Measurements from ENCODE around the gene KRT35. TPM values are rescaled to one million over a fixed set of nuclear protein-coding genes. Genes with fewer than 3 reads are reported as not detected.

The KRT35 gene
- total RNA-seq, 4 donors from 2014 or later = not detected

GRCh38 chr17:41483531-41483930 is 2.6 kb upstream of the KRT35 start:
- H3K4me1 ChIP-seq = no peaks in the 10 kb centered on the region
- no peaks in the 10 kb centered on the region for H3K27me3 ChIP-seq
- no peak overlapping the region for H3K27ac ChIP-seq
- WGBS, 2 donors = 75 to 76% methylated on average over 9 of the region's 9 CpGs
- H3K4me3 ChIP-seq = no peak overlapping the region
- DNase-seq (ENCODE audit: low spot score in 2 of 2) = no peak
- no peaks in the 10 kb centered on the region for H3K36me3 ChIP-seq
- no peaks in the 10 kb centered on the region for H3K9me3 ChIP-seq
- TF ChIP-seq EP300 (IDR thresholded peaks at IDR 0.05) (no peak), POLR2A (IDR thresholded peaks at IDR 0.05) (no peak), CTCF (IDR thresholded peaks at IDR 0.05) (no peak)

DNA sequence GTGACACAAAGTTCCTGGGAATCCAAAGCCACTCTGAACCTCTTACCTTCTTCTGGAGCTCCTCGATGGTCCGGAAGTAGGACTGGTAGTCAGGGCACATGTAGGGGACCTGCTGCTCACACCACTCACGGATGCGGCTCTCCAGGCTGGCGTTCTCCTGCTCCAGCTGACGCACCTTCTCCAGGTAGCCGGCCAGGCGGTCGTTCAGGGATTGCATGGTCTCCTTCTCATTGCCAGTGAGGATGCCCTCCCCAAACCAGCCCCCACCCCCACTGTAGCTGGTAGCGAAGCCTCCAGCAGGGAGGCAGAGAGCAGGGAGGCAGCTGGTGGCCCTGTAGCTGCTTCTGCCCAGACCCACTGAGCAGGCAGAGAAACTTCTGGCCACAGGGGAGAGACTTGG is 370 bp downstream of the KRT35 start:
- WGBS, 2 donors = 98% methylated on average over 9 to 10 of the region's 10 CpGs
- no peaks in the 10 kb centered on the region for H3K9me3 ChIP-seq
- no peaks in the 10 kb centered on the region for H3K4me1 ChIP-seq
- H3K27me3 ChIP-seq = no peaks in the 10 kb centered on the region
- no peak overlapping the region for H3K27ac ChIP-seq
- DNase-seq (ENCODE audit: low spot score in 2 of 2) = no peak
- TF ChIP-seq POLR2A (IDR thresholded peaks at IDR 0.05) = no peak
- TF ChIP-seq CTCF (IDR thresholded peaks at IDR 0.05) = no peak
- no peak for TF ChIP-seq EP300 (IDR thresholded peaks at IDR 0.05)
- H3K36me3 ChIP-seq = no peaks in the 10 kb centered on the region
- no peak overlapping the region for H3K4me3 ChIP-seq

DNA sequence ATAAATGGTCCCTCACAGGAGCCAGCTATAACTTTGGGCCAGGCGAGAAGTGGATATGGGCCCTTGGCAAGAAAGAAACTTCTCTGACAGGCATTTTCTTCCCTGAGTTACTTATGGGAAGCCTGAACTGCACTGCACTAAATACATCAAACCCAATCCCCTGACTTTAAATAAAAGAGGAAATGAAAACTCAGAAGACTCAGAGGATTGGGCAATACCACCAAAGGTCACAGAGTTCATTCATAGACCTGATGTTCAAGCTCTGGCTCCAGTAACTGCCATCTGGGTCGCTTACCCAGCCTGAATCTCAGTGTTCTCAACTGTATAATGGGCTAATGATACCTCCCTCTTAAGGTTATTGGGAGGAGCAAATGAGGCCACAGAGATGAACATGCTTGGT is 815 bp downstream of the KRT35 start:
- no peak for DNase-seq (ENCODE audit: low spot score in 2 of 2)
- no peaks in the 10 kb centered on the region for H3K4me1 ChIP-seq

DNA sequence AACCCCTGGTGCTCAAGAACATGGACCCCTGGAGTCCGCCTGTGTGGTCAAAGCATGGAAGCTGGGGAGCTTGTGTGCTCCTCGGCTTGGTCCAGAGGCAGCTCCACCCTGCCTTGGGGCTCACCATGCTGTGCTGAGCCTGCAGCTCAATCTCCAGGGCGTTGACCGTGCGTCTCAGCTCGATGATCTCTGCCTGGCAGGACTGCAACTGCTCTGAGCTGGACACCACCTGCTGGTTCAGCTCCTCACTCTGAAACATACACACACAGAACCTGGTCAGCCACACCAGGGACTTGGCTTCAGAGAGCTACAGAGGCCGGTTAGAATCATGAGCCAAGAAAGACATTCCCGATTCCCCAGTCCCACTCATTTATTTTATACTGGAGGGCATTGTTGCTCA is 2.7 kb downstream of the KRT35 start:
- Histone ChIP-seq H3K9me3 (peaks cover 0 to 4% (median 0%) of the 10 kb centered on the region in 4 donors), H3K27ac (no peak overlapping the region), H3K27me3 (no peaks in the 10 kb centered on the region), H3K36me3 (no peaks in the 10 kb centered on the region), H3K4me1 (no peaks in the 10 kb centered on the region), H3K4me3 (no peak overlapping the region)
- no peak for TF ChIP-seq EP300 (IDR thresholded peaks at IDR 0.05)
- no peak for TF ChIP-seq POLR2A (IDR thresholded peaks at IDR 0.05)
- no peak for TF ChIP-seq CTCF (IDR thresholded peaks at IDR 0.05)
- no peak for DNase-seq (ENCODE audit: low spot score in 2 of 2)
- WGBS, 2 donors = 68 to 84% methylated on average over 4 to 7 of the region's 8 CpGs

More for the DNA sequence above, 815 bp downstream of the KRT35 start:
- Histone ChIP-seq H3K27ac (no peak overlapping the region), H3K4me3 (no peak overlapping the region), H3K36me3 (no peaks in the 10 kb centered on the region), H3K9me3 (no peaks in the 10 kb centered on the region), H3K27me3 (no peaks in the 10 kb centered on the region)
- no peak for TF ChIP-seq POLR2A (IDR thresholded peaks at IDR 0.05)
- no peak for TF ChIP-seq EP300 (IDR thresholded peaks at IDR 0.05)
- TF ChIP-seq CTCF (IDR thresholded peaks at IDR 0.05) = no peak
- 49 to 71% methylated on average over 2 of the region's 2 CpGs for WGBS, 2 donors

DNA sequence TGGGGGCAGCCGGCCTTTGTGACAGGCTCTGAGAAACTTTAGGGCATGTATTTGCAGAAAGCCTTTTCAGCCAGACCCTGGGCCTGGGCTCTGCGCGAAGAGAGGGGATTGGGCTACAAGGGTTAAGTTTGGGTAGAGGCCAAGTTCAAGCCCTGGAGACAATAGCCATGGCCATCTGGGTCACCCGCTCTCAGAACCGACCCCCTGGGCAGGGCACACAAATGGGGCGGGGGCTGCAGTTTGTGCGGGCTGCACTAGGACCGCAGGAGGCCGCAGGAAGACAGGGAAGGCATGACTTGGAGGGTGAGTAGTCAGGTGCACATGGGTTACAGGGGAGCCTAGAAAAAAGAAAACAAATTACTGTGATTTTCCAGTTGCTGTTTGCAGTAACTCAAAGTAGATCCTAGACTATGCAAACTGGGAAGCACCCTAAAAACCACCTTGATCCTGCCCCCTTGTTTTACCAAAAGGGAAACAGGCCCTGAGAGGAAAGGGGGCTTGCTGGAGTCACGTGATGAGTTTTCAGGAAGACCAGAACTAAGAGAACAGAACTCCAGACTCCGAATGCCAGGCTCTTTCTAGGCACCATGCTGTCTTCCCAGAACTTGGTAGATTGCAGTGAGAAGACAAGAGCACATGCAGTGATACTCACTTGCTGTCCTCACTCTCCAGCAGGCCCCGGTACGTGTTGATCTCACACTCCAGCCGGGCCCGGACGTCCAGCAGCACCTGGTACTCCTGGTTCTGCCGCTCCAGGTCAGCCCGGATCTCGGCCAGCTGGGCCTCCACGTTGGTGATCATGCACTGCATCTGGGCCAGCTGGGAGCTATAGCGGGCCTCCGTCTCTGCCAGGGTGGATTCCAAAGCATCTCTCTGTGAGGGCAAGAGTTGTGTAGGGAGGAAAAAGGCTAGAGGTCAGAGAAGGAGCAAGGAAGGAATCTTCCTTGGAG is 3.8 kb downstream of the KRT35 start:
- Histone ChIP-seq H3K9me3 (peaks cover 0 to 4% (median 0%) of the 10 kb centered on the region in 4 donors), H3K27ac (peak overlapping the region in 1 of 4 donors; percentile 17), H3K4me3 (no peak overlapping the region), H3K36me3 (no peaks in the 10 kb centered on the region), H3K27me3 (no peaks in the 10 kb centered on the region), H3K4me1 (no peaks in the 10 kb centered on the region)
- DNase-seq (ENCODE audit: low spot score in 2 of 2) = no peak
- WGBS, 2 donors = 59 to 63% methylated on average over 22 of the region's 22 CpGs
- no peak for TF ChIP-seq CTCF (IDR thresholded peaks at IDR 0.05)
- TF ChIP-seq EP300 (IDR thresholded peaks at IDR 0.05) = no peak
- no peak for TF ChIP-seq POLR2A (IDR thresholded peaks at IDR 0.05)
